Effector memory CD4-positive, alpha-beta T cell (primary cell): ENCODE measurements around the gene PACRG.

ENCODE experiments used
- DNase-seq, 3 donors: peaks; one replicate each; pipeline ENCODE4 v3.0.0-alpha.2; 2020
- H3K27ac ChIP-seq: 2 replicates; pipeline ENCODE4 v1.7.0; 2013; ENCODE audit warnings: mild to moderate bottlenecking, low read length, moderate library complexity; ENCODE audit not compliant: insufficient read depth, poor library complexity, severe bottlenecking
- H3K27me3 ChIP-seq: replicated peaks from 2 replicates; pipeline ENCODE4 v1.7.0; 2013; ENCODE audit warnings: mild to moderate bottlenecking, low read length; ENCODE audit not compliant: insufficient read depth, control insufficient read depth, poor library complexity, severe bottlenecking
- H3K36me3 ChIP-seq: 2 replicates; pipeline ENCODE4 v1.7.0; 2013; ENCODE audit warnings: mild to moderate bottlenecking, low read length, moderate library complexity; ENCODE audit not compliant: control insufficient read depth, insufficient read depth
- H3K4me1 ChIP-seq: 2 replicates; pipeline ENCODE4 v1.7.0; 2013; ENCODE audit warnings: low read length, mild to moderate bottlenecking; ENCODE audit not compliant: control insufficient read depth, insufficient read depth, poor library complexity, severe bottlenecking
- H3K4me3 ChIP-seq: 2 replicates; pipeline ENCODE4 v1.7.0; 2013; ENCODE audit warnings: low read length, low read depth, mild to moderate bottlenecking; ENCODE audit not compliant: insufficient read depth, poor library complexity, severe bottlenecking
- H3K9me3 ChIP-seq: 2 replicates; pipeline ENCODE4 v1.7.0; 2013; ENCODE audit warnings: mild to moderate bottlenecking, low read length, moderate library complexity; ENCODE audit not compliant: control insufficient read depth

PACRG gene

GRCh38 chr6:163290545-163291274 is 562.9 kb downstream of the PACRG start:
- no peak overlapping the region for H3K4me3 ChIP-seq
- no peak overlapping the region for H3K27ac ChIP-seq
- no peak for DNase-seq

GRCh38 chr6:163291622-163292021 is 563.8 kb downstream of the PACRG start:
- DNase-seq, result no peak

More at GRCh38 chr6:163290545-163291274, 562.9 kb downstream of the PACRG start:
- Histone ChIP-seq H3K4me1 (no peaks in the 10 kb centered on the region), H3K36me3 (no peaks in the 10 kb centered on the region), H3K9me3 (no peaks in the 10 kb centered on the region), H3K27me3 (no peaks in the 10 kb centered on the region)

GRCh38 chr6:163293286-163293685 is 565.5 kb downstream of the PACRG start:
- no peak overlapping the region for H3K27ac ChIP-seq
- H3K27me3 ChIP-seq, result no peaks in the 10 kb centered on the region
- no peaks in the 10 kb centered on the region for H3K36me3 ChIP-seq
- H3K4me1 ChIP-seq, result no peaks in the 10 kb centered on the region
- no peaks in the 10 kb centered on the region for H3K9me3 ChIP-seq
- no peak overlapping the region for H3K4me3 ChIP-seq
- no peak for DNase-seq

More at GRCh38 chr6:163291622-163292021, 563.8 kb downstream of the PACRG start:
- Histone ChIP-seq H3K9me3 (no peaks in the 10 kb centered on the region), H3K36me3 (no peaks in the 10 kb centered on the region), H3K27ac (no peak overlapping the region), H3K27me3 (no peaks in the 10 kb centered on the region), H3K4me3 (no peak overlapping the region), H3K4me1 (no peaks in the 10 kb centered on the region)

- Histone ChIP-seq H3K4me1 (no peaks in the 10 kb centered on the region), H3K36me3 (no peaks in the 10 kb centered on the region), H3K27ac (no peak overlapping the region), H3K4me3 (no peak overlapping the region), H3K9me3 (no peaks in the 10 kb centered on the region), H3K27me3 (no peaks in the 10 kb centered on the region)
- DNase-seq, result no peak
These were observed 567.0 kb downstream of the PACRG start for GRCh38 chr6:163294734-163295133.

GRCh38 chr6:163296835-163297519 is 569.2 kb downstream of the PACRG start:
- H3K36me3 ChIP-seq, result no peaks in the 10 kb centered on the region
- H3K4me1 ChIP-seq, result no peaks in the 10 kb centered on the region
- no peaks in the 10 kb centered on the region for H3K9me3 ChIP-seq
- no peak overlapping the region for H3K27ac ChIP-seq
- DNase-seq, result no peak
- H3K4me3 ChIP-seq, result no peak overlapping the region
- no peaks in the 10 kb centered on the region for H3K27me3 ChIP-seq

- Histone ChIP-seq H3K9me3 (no peaks in the 10 kb centered on the region), H3K27ac (no peak overlapping the region), H3K36me3 (no peaks in the 10 kb centered on the region), H3K4me3 (no peak overlapping the region), H3K27me3 (no peaks in the 10 kb centered on the region), H3K4me1 (no peaks in the 10 kb centered on the region)
- DNase-seq, result no peak
These were observed 570.5 kb downstream of the PACRG start for GRCh38 chr6:163298079-163298830.

- no peaks in the 10 kb centered on the region for H3K4me1 ChIP-seq
- no peak overlapping the region for H3K4me3 ChIP-seq
- no peaks in the 10 kb centered on the region for H3K27me3 ChIP-seq
- no peaks in the 10 kb centered on the region for H3K9me3 ChIP-seq
- H3K36me3 ChIP-seq, result no peaks in the 10 kb centered on the region
- no peak for DNase-seq
- H3K27ac ChIP-seq, result no peak overlapping the region
These were observed 573.1 kb downstream of the PACRG start for GRCh38 chr6:163300838-163301237.

- Histone ChIP-seq H3K4me3 (no peak overlapping the region), H3K27me3 (no peaks in the 10 kb centered on the region), H3K4me1 (no peaks in the 10 kb centered on the region), H3K9me3 (no peaks in the 10 kb centered on the region), H3K27ac (no peak overlapping the region), H3K36me3 (no peaks in the 10 kb centered on the region)
- no peak for DNase-seq
These were observed 574.2 kb downstream of the PACRG start for GRCh38 chr6:163301726-163302635.

GRCh38 chr6:163302747-163303146 is 575.0 kb downstream of the PACRG start:
- no peak overlapping the region for H3K4me3 ChIP-seq
- DNase-seq, result no peak
- no peaks in the 10 kb centered on the region for H3K27me3 ChIP-seq
- H3K27ac ChIP-seq, result no peak overlapping the region
- H3K36me3 ChIP-seq, result no peaks in the 10 kb centered on the region
- H3K9me3 ChIP-seq, result no peaks in the 10 kb centered on the region
- no peaks in the 10 kb centered on the region for H3K4me1 ChIP-seq
